HCT116 (cell line): Measurements from ENCODE around the gene SELENON. TPM values are rescaled to one million over a fixed set of nuclear protein-coding genes. Genes with fewer than 3 reads are reported as not detected.

Experiments used
- ATAC-seq: fragments of 200-7000 bp; cut with Tn5 transposase; 2 replicates; pipeline ENCODE4 v1.9.1; 2020; ENCODE audit warnings: mild to moderate bottlenecking, moderate library complexity
- BruUV-seq: library from RNA; stranded (reverse); fragments of 400-500 nt; replicated peaks from 2 replicates; lab custom pipeline; 2021; lab: Mats Ljungman, UMichigan
- CTCF ChIA-PET: fragments of 300-600 bp; sonication (Branson Sonifier 250); formaldehyde crosslinking; loops from one replicate; lab custom pipeline; 2021; ENCODE audit warnings: antibody characterized with exemption; lab: Charles Lee
- POLR2A ChIA-PET: fragments of 300-600, 350-600 bp; sonication (Branson Sonifier 250); formaldehyde crosslinking; loops from one replicate; lab custom pipeline; 2021; ENCODE audit warnings: antibody characterized with exemption; lab: Charles Lee
- RAD21 ChIA-PET, 2 experiments: fragments of 300-600 bp; sonication (Branson Sonifier 250); formaldehyde crosslinking; loops; one replicate each; lab custom pipeline; 2023; ENCODE audit warnings: low total read pairs in 2 of 2; ENCODE audit not compliant: uncharacterized antibody in 2 of 2, unreplicated experiment in 2 of 2, low non-redundant PET in 1 of 2; lab: Charles Lee
- DNase-seq: peaks from one replicate; pipeline ENCODE4 v3.0.0-alpha.2; 2010; ENCODE audit warnings: low read depth, low spot score
- H2AFZ ChIP-seq: fragments of 200-600 bp; shearing (Covaris generic), sonication (generic); 2 replicates; pipeline ENCODE4 v1.6.1; 2017; ENCODE audit warnings: low read depth, mixed run types, mixed read lengths, antibody characterized with exemption, low read length; ENCODE audit not compliant: poor library complexity, severe bottlenecking
- H3K27ac ChIP-seq: 2 replicates; pipeline ENCODE4 v1.5.1; 2012; ENCODE audit warnings: low read depth, low read length
- H3K27me3 ChIP-seq: fragments of 200-600 bp; sonication (generic); 2 replicates; pipeline ENCODE4 v1.6.1; 2016; ENCODE audit warnings: mixed run types, low read length, mixed read lengths; ENCODE audit not compliant: insufficient read depth
- H3K36me3 ChIP-seq, 2 experiments: fragments of 200-500 bp in 1 of 2; fragments of 200-600 bp in 1 of 2; sonication (Bioruptor generic) in 1 of 2; sonication (generic) in 1 of 2; 2 replicates each; pipeline versions ENCODE4 v1.5.1 to v1.6.1; 2014 to 2016; ENCODE audit warnings: low read length in 2 of 2, inconsistent platforms in 1 of 2, mixed read lengths in 1 of 2, mixed run types in 1 of 2; ENCODE audit not compliant: insufficient read depth in 2 of 2, control insufficient read depth in 1 of 2
- H3K4me1 ChIP-seq, 2 experiments: fragments of 200-600 bp in 1 of 2; sonication (generic) in 1 of 2; 2 replicates each; pipeline versions ENCODE4 v1.5.1 to v1.6.1; 2012 to 2017; ENCODE audit warnings: low read length in 2 of 2, inconsistent platforms in 1 of 2, mild to moderate bottlenecking in 1 of 2, mixed read lengths in 1 of 2, mixed run types in 1 of 2, moderate library complexity in 1 of 2; ENCODE audit not compliant: insufficient read depth in 2 of 2, control insufficient read depth in 1 of 2
- H3K4me2 ChIP-seq: fragments of 200-600 bp; sonication (generic); 2 replicates; pipeline ENCODE4 v1.6.1; 2017; ENCODE audit warnings: mixed run types, low read length, mixed read lengths
- H3K4me3 ChIP-seq, 2 experiments: fragments of 200-600 bp in 1 of 2; sonication (generic) in 1 of 2; replicated peaks in 1 of 2; 2 replicates each; pipeline ENCODE4 v1.5.1; 2011 to 2016; ENCODE audit warnings: low read length in 2 of 2, control low read depth in 1 of 2, low read depth in 1 of 2, mild to moderate bottlenecking in 1 of 2, mixed read lengths in 1 of 2, mixed run types in 1 of 2
- H3K79me2 ChIP-seq: fragments of 200-600 bp; sonication (generic); 2 replicates; pipeline ENCODE4 v1.6.1; 2017; ENCODE audit warnings: mild to moderate bottlenecking, mixed run types, low read length, moderate library complexity, mixed read lengths; ENCODE audit not compliant: insufficient read depth
- H3K9ac ChIP-seq: fragments of 200-600 bp; sonication (generic); 2 replicates; pipeline ENCODE4 v1.6.1; 2016; ENCODE audit warnings: low read length, mixed read lengths
- H3K9me2 ChIP-seq: fragments of 200-600 bp; sonication (generic), shearing (Covaris generic); 2 replicates; pipeline ENCODE4 v1.6.1; 2017; ENCODE audit warnings: mixed run types, mild to moderate bottlenecking, moderate library complexity; ENCODE audit not compliant: insufficient read depth
- H3K9me3 ChIP-seq, 2 experiments: fragments of 200-500 bp in 1 of 2; fragments of 200-600 bp in 1 of 2; sonication (Bioruptor generic) in 1 of 2; sonication (generic) in 1 of 2; 2 replicates each; pipeline ENCODE4 v1.6.1; 2014 to 2017; ENCODE audit warnings: low read length in 2 of 2, mixed read lengths in 2 of 2, inconsistent platforms in 1 of 2, low read depth in 1 of 2, mild to moderate bottlenecking in 1 of 2, mixed run types in 1 of 2, moderate library complexity in 1 of 2; ENCODE audit not compliant: control insufficient read depth in 1 of 2, insufficient read depth in 1 of 2
- H4K20me1 ChIP-seq: fragments of 200-600 bp; sonication (generic), shearing (Covaris generic); 2 replicates; pipeline ENCODE4 v1.6.1; 2017; ENCODE audit warnings: mixed run types, mild to moderate bottlenecking, moderate library complexity; ENCODE audit not compliant: insufficient read depth
- CBX3 ChIP-seq: IDR thresholded peaks from 2 replicates; pipeline ENCODE4 v1.6.1; 2012; ENCODE audit warnings: low read depth
- ELF1 ChIP-seq: IDR thresholded peaks from 2 replicates; pipeline ENCODE4 v1.6.1; 2012; ENCODE audit warnings: low read depth, borderline replicate concordance
- EZH2phosphoT487 ChIP-seq: fragments of 200-600 bp; IDR thresholded peaks from 2 replicates; pipeline ENCODE4 v1.6.1; 2018; ENCODE audit warnings: antibody characterized with exemption, borderline replicate concordance
- MAX ChIP-seq: IDR thresholded peaks from 2 replicates; pipeline ENCODE4 v1.6.1; 2012
- POLR2A ChIP-seq: IDR thresholded peaks from 2 replicates; pipeline ENCODE4 v1.7.0; 2011; ENCODE audit warnings: borderline replicate concordance; ENCODE audit not compliant: insufficient read depth, insufficient read length; ENCODE audit errors: extremely low read depth
- SIN3A ChIP-seq: IDR thresholded peaks from 2 replicates; pipeline ENCODE4 v1.6.1; 2012; ENCODE audit warnings: low read depth
- SP1 ChIP-seq: IDR thresholded peaks from 2 replicates; pipeline ENCODE4 v1.6.1; 2012; ENCODE audit warnings: low read depth
- SRF ChIP-seq: IDR thresholded peaks from 2 replicates; pipeline ENCODE4 v1.6.1; 2012; ENCODE audit warnings: low read depth
- YY1 ChIP-seq: IDR thresholded peaks from 2 replicates; pipeline ENCODE4 v1.6.1; 2011; ENCODE audit warnings: low read length, low read depth, moderate library complexity, mild to moderate bottlenecking; ENCODE audit not compliant: insufficient replicate concordance; ENCODE audit errors: extremely low read depth
- ZBTB33 ChIP-seq: IDR thresholded peaks from 2 replicates; pipeline ENCODE4 v1.6.1; 2011; ENCODE audit warnings: mild to moderate bottlenecking, low read length, moderate library complexity; ENCODE audit not compliant: insufficient replicate concordance; ENCODE audit errors: extremely low read depth
- ZNF274 ChIP-seq: fragments of 200-500 bp; sonication (Bioruptor generic); IDR thresholded peaks from 2 replicates; pipeline ENCODE4 v1.6.1; 2014; ENCODE audit warnings: mild to moderate bottlenecking, low read depth, low read length, inconsistent platforms
- intact Hi-C: fragments of 100-400 bp; cut with micrococcal nuclease; formaldehyde crosslinking; loops from 2 replicates; pipeline ENCODE4 v1.10.0; 2022
- total RNA-seq: library from RNA; stranded (reverse); gene quantifications from one replicate; pipeline ENCODE4 v1.2.1, GENCODE V29; 2021; ENCODE audit not compliant: unreplicated experiment

The SELENON gene
- total RNA-seq, 1 experiment from 2014 or later, result 85.1 TPM

GRCh38 chr1:25804964-25805862 lies 5.2 kb downstream of the SELENON start:
- RAD21 ChIA-PET, result no interaction called here
- Histone ChIP-seq H3K9me3 (no peaks in the 10 kb centered on the region), H3K27ac (no peak overlapping the region), H3K79me2 (no peaks in the 10 kb centered on the region), H3K9me2 (no peaks in the 10 kb centered on the region)
- no TSS peak for BruUV-seq
- TF ChIP-seq SP1, result no peak
- TF ChIP-seq EZH2phosphoT487, result no peak
- TF ChIP-seq MAX, result no peak
- TF ChIP-seq, all 23 proteins: peak for 0
- no peaks in the 10 kb centered on the region for H3K27me3 ChIP-seq
- H3K4me3 ChIP-seq, result no peak overlapping the region
- POLR2A ChIA-PET, result no interaction called here
- H3K36me3 ChIP-seq, result no peaks in the 10 kb centered on the region; a peak in 1 of 4 replicates
- no peaks in the 10 kb centered on the region for H4K20me1 ChIP-seq
- DNase-seq, result no peak
- H2AFZ ChIP-seq, result no peak overlapping the region
- intact Hi-C loops, result no loop called here
- peaks cover 3 to 8% of the 10 kb centered on the region in 2 experiments; a peak in 3 of 4 replicates for H3K4me1 ChIP-seq
- H3K4me2 ChIP-seq, result no peak overlapping the region
- H3K9ac ChIP-seq, result no peak overlapping the region
- CTCF ChIA-PET, result no interaction called here
- ATAC-seq, result no peak

GRCh38 chr1:25805863-25806225 lies 5.9 kb downstream of the SELENON start:
- intact Hi-C loops, result no loop called here
- no peaks in the 10 kb centered on the region for H3K9me2 ChIP-seq
- H2AFZ ChIP-seq, result no peak overlapping the region
- peaks cover 3 to 5% of the 10 kb centered on the region in 2 experiments; a peak in 3 of 4 replicates for H3K4me1 ChIP-seq
- H4K20me1 ChIP-seq, result no peaks in the 10 kb centered on the region
- ATAC-seq (no peak), DNase-seq (no peak)
- CTCF ChIA-PET, result no interaction called here
- H3K79me2 ChIP-seq, result no peaks in the 10 kb centered on the region
- POLR2A ChIA-PET, result no interaction called here
- H3K4me2 ChIP-seq, result no peak overlapping the region
- no peak overlapping the region for H3K9ac ChIP-seq
- no peaks in the 10 kb centered on the region; a peak in 1 of 4 replicates for H3K36me3 ChIP-seq
- BruUV-seq, result no TSS peak
- RAD21 ChIA-PET, result no interaction called here
- H3K4me3 ChIP-seq, result no peak overlapping the region
- H3K27me3 ChIP-seq, result no peaks in the 10 kb centered on the region
- no peaks in the 10 kb centered on the region for H3K9me3 ChIP-seq
- H3K27ac ChIP-seq, result no peak overlapping the region
- TF ChIP-seq ZBTB33 (no peak), ZNF274 (no peak), YY1 (no peak), POLR2A (no peak), SIN3A (no peak), CBX3 (no peak), SRF (no peak), ELF1 (no peak), EZH2phosphoT487 (no peak), SP1 (no peak)
